GM18909 (cell line): ENCODE data around the gene TTC39B.
"Not testable (repeated sequence)": the region's sequence is repeated elsewhere in the genome, so short reads cannot be mapped to it uniquely, and the experiment has no call there.

Experiments
- ATAC-seq: cut with Tn5 transposase; IDR thresholded peaks from one replicate; pipeline ENCODE4 v1.9.1; 2021; ENCODE audit warnings: mild to moderate bottlenecking; ENCODE audit not compliant: unreplicated experiment, poor library complexity

TTC39B gene

GRCh38 chr9:15306757-15307522 is at the start of gene TTC39B:
Gene TTC39B (minus strand): TSS chr9:15307216. CDS start chr9:15307125, 91 bp downstream.
- peak; percentile 93 for ATAC-seq

- no peak for ATAC-seq
Observed at GRCh38 chr9:15355669-15356068, 48.7 kb upstream of the TTC39B start.

GRCh38 chr9:15354713-15355112 is 47.7 kb upstream of the TTC39B start:
- ATAC-seq = no peak

- ATAC-seq = no peak
Observed at GRCh38 chr9:15353892-15354291, 46.9 kb upstream of the TTC39B start.

- no peak for ATAC-seq
Observed at GRCh38 chr9:15352306-15352705, 45.3 kb upstream of the TTC39B start.

GRCh38 chr9:15349892-15350761 is 43.1 kb upstream of the TTC39B start:
- no peak for ATAC-seq

- no peak for ATAC-seq
Observed at GRCh38 chr9:15346837-15347236, 39.8 kb upstream of the TTC39B start.

GRCh38 chr9:15344191-15344590 is 37.2 kb upstream of the TTC39B start:
- ATAC-seq = no peak

GRCh38 chr9:15333376-15333881 is 26.4 kb upstream of the TTC39B start:
- no peak for ATAC-seq

GRCh38 chr9:15332939-15333338 is 25.9 kb upstream of the TTC39B start:
- no peak for ATAC-seq

- no peak for ATAC-seq
Observed at GRCh38 chr9:15329539-15330109, 22.6 kb upstream of the TTC39B start.

GRCh38 chr9:15328946-15329345 is 21.9 kb upstream of the TTC39B start:
- ATAC-seq = no peak

GRCh38 chr9:15322695-15323094 is 15.7 kb upstream of the TTC39B start:
- not testable (repeated sequence) for ATAC-seq

- ATAC-seq = not testable (repeated sequence)
Observed at GRCh38 chr9:15319661-15320060, 12.6 kb upstream of the TTC39B start.

GRCh38 chr9:15317836-15318235 is 10.8 kb upstream of the TTC39B start:
- ATAC-seq = no peak

GRCh38 chr9:15311607-15312006 is 4.6 kb upstream of the TTC39B start:
- no peak for ATAC-seq

GRCh38 chr9:15310107-15310850 is 3.3 kb upstream of the TTC39B start:
- no peak for ATAC-seq

- ATAC-seq = no peak
Observed at GRCh38 chr9:15308511-15308910, 1.5 kb upstream of the TTC39B start.

- ATAC-seq = peak; percentile 32
Observed at GRCh38 chr9:15307523-15307841, 466 bp upstream of the TTC39B start.

- ATAC-seq = no peak
Observed at GRCh38 chr9:15306068-15306756, 804 bp downstream of the TTC39B start.
